Medulla oblongata (tissue), 1 donor: ENCODE data around the gene BAZ2B.
"Not testable (repeated sequence)": the region's sequence is repeated elsewhere in the genome, so short reads cannot be mapped to it uniquely, and the experiment has no call there.

Experiments
- DNase-seq: peaks from one replicate; pipeline ENCODE4 v3.0.0-alpha.2; 2015; ENCODE audit errors: extremely low spot score

Gene BAZ2B

DNA sequence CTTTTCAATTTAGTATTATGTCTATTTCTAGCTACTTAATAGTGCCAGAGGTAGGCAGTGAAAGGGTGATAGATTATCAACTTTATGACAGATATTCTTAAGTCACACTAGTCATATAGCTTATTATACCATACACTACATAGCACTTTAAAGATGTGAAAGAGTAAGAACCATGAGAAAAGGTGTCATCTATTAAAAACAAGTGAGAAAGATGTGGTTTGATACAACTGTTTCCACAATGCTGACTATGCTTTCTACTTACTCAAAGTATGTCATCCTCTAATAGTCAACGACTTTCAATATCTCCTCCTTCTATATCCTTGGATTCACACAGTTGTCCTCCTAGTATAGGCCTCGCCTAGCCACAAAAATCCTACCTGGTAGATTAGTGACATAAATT lies 196.9 kb downstream of the BAZ2B start:
- DNase-seq: no peak

GRCh38 chr2:159411460-159411859 lies 204.9 kb downstream of the BAZ2B start:
- no peak for DNase-seq

DNA sequence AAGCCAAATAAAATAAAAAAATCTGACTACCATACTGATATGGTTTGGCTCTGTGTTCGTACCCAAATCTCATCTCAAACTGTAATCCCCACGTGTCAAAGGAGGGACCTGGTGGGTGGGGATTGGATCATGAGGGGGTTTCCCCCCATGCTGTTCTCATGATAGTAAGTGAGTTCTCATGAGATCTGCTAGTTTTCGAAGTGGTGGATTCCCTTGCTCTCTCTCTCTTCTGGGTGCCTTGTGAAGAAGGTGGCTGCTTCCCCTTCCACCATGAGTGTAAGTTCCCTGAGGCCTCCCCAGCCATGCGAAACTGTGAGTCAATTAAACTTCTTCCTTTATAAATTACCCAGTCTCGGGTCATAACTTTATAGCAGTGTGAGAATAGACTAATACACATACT lies 206.1 kb downstream of the BAZ2B start:
- no peak for DNase-seq

DNA sequence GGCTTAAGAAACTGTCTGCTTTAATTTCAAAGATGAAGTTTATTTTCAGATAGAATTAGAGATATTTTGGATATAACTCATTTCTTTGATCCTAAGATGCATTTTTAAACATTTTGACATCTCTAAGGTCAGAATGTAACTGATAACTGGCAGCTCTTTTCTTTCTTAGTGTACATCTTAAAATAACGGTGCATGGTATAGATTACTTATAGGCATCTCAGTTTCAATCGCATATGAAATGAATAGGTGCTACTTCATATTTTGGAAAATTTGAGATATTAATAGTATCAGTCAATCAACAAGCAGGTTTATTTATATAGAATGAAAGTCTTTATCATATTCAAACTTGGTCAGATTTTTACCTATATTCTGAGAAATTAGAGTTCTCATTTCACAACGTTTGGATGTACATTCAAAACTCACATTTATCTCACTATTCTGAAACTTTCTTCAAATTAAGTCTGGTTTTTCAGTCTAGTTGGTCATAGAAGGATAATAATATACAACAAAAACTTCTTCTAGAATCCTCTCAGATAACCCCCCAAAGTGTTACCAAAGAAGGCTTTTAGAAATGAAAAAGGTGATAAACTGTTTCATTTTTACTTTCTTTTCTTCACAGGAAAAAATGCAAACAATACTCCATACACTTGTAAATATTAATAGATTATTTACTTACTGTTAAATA lies 207.1 kb downstream of the BAZ2B start:
- no peak for DNase-seq

DNA sequence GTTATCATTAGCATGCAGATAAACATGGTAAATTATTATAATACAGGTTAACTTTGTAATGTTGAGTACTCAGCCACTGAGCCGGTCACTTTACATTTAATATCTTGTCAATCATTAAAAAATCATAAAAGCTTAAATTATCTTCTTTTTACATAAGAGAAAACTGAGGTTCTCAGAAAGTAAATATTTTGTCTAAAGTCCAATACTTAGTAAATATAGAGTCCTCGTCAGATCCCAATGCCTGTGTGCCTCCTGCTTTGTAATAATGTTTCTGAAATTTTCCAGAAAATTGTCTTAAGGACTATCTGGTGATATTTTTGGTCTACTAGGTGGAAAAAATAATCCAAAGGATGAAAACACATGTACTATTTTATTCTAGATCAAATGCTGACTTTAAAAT lies 213.6 kb downstream of the BAZ2B start:
- DNase-seq: no peak

DNA sequence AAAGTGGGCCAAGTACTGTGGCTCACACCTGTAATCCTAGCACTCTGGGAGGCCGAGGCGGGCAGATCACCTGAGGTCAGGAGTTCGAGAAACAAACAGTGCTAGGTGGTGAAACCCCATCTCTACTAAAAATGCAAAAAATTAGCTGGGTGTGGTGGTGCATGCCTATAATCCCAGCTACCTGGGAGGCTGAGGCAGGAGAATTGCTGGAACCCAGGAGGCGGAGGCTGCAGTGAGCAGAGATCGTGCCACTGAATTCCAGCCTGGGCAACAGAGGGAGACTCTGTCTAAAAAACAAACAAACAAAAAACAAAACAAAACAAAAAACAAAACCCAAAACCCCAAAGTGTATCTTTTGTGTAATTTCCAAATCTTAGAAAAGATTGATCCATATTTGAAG lies 214.2 kb downstream of the BAZ2B start:
- DNase-seq: not testable (repeated sequence)

- DNase-seq: no peak
These were observed 216.5 kb downstream of the BAZ2B start for GRCh38 chr2:159399716-159400415.

DNA sequence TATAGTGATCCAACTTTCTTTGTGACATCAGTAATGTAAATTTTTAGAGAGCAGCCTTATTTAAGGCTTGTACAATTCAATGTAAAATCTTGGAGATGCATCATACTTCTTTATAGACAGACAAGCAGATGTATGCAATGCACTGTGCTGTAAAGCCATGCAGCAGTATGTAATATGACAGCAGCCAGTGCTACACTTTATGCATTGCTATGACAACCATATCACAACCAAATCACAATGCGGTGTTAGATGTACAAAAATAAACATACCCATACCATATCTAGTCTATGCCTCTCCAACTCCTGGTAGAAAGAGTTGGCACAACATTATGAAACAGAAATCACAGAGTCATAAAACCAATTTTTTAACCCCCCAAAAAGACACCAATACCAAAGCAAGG lies 219.5 kb downstream of the BAZ2B start:
- no peak for DNase-seq

DNA sequence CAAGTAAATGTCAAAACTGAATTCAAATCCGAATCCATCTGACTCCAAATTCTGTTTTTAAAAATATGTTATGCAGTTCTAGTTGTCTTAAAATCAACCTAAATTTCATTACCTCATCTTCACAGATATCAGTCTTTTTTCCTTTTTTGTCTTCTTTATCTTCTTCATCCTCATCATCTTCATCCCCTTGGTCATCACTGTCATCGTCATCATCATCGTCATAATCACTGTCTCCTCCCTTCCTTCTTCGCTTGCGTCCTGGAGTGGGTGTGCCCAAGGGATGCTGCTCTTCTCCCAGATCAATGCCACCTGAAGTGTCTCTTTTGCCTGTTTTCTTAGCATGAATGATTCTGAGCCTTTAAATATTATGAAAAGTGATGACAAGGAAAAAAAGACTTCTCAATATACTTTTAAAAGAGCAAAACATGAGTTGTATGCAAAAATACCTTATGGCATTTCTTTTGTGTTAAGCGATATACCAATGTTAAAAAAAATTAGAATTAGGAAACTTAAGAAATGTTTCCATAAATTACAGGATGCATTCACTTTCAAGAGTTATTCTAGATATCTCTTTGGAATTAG lies 233.8 kb downstream of the BAZ2B start:
- no peak for DNase-seq

DNA sequence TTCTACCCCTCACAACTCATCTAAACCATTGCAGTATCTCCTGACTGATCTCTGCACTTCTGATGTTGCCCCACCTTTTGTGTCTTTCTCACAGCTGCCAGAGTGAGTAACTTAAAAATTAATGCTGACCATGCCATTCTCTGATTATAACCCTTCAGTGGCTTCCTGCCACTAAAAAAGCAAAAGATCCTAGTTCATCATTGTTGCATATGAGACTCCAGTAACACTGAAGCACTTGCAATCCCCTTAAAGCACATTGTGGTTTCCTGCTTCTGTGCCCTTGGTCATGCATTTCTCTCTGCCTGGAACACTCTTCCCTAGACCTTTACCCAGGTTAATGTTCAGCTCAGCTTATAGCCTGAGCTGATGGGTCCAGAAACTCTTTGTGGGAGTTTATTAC lies 234.8 kb downstream of the BAZ2B start:
- DNase-seq: no peak

- DNase-seq: no peak
These were observed 235.6 kb downstream of the BAZ2B start for GRCh38 chr2:159380685-159381239.

DNA sequence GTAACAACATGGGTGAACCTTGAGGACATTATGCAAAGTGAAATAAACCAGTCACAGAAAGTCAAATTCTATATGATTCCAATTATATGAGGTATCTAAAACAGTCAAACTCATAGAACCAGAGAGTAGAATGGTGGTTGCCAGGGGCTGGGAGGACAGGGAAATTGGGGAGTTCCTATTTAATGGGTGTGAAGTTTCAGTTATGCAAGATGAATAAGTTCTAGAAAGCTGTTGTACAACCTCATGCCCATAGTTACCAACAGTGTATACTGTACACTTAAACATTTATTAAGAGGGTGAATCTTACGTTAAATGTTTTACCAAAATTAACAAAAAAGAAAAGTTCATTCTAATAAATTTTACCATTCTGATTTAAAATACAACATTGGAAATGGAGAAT lies 237.2 kb downstream of the BAZ2B start:
- DNase-seq: no peak

GRCh38 chr2:159375241-159375640 lies 241.1 kb downstream of the BAZ2B start:
- DNase-seq: no peak

DNA sequence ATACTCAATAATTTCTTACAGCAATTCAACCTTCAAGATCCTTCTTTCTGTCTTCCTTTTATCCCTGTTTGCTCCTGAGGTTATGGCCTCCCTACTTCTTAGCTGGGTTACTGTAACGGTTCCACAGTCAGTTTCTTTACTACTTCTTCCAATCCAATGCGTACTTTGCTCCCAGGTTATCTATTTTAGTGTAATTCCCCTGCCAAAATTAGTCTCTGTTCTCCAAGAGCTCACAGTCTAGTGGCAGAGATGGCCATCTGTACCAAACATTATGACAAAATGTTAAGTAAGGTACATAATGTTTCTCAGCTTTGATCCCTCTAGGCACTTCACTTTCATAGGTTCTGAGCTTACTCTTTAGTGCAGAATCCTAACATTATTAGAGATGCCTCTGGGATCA lies 244.8 kb downstream of the BAZ2B start:
- DNase-seq: no peak

DNA sequence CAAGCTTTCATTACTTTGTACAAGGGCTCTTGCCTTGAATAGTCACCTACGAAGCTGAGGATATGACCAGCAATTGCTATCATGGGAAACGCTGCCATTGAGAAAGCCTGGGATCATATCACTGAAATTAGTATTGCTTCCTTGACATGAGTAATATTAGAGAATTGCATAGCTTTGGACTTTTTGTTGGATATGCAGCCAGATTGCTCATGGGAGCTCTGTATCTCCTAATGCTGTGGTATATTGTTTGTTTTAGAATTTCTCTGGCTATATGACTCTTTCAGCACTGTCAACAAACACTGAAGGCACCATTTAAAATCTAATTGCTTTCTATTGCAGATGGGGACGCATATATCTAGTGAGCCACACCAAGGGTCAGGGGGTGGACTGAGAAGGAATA lies 249.8 kb downstream of the BAZ2B start:
- no peak for DNase-seq

- no peak for DNase-seq
These were observed 253.5 kb downstream of the BAZ2B start for GRCh38 chr2:159362816-159363251.

DNA sequence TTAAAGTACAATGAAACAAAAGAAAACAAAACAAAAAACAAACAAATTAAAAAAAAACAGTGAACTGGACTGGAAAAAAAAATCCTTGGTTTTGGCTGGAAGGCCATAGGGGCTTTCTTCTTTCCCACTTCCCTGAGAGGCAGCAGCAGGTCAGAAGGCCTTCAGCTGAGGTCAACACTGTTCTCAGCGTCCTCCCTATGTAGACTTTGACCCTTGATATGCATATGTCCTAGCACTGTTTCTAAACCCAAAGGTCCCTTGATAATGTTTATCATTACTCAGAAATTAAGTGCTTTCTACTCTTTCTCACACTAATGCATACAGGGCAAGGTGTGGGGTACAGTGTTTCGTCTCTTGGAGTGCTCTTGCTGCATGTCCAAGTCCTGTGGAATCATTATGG lies 254.3 kb downstream of the BAZ2B start:
- no peak for DNase-seq

DNA sequence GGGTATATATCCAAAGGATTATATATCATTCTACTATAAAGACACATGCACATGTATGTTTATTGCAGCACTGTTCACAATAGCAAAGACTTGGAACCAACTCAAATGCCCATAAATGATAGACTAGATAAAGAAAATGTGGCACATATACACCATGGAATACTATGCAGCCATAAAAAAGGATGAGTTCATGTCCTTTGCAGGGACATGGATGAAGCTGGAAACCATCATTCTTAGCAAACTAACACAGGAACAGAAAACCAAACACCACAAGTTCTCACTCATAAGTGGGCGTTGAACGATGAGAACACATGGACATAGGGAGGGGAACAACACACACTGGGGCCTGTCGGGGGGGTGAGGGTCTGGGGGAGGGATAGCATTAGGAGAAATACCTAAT lies 254.7 kb downstream of the BAZ2B start:
- not testable (repeated sequence) for DNase-seq

GRCh38 chr2:159356053-159356554 lies 260.2 kb downstream of the BAZ2B start:
- no peak for DNase-seq

DNA sequence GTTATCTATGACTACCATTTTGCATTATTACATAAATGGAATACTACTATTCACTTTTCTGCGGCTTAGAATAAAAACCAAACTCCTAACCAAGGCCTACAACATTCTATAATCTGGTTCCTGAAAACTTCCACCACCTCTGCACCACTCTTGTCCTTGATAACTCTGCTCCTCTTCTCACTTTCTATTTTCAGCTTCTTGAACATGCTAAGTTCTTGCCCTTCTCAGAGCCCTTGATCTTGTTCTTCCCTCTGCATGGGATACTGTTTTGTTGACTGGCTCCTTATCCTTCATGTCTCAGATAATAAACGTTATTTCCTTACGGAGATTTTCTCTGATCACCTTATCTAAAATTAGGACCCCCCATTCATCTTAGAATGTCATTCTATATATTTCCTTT lies 264.4 kb downstream of the BAZ2B start:
- DNase-seq: no peak

DNA sequence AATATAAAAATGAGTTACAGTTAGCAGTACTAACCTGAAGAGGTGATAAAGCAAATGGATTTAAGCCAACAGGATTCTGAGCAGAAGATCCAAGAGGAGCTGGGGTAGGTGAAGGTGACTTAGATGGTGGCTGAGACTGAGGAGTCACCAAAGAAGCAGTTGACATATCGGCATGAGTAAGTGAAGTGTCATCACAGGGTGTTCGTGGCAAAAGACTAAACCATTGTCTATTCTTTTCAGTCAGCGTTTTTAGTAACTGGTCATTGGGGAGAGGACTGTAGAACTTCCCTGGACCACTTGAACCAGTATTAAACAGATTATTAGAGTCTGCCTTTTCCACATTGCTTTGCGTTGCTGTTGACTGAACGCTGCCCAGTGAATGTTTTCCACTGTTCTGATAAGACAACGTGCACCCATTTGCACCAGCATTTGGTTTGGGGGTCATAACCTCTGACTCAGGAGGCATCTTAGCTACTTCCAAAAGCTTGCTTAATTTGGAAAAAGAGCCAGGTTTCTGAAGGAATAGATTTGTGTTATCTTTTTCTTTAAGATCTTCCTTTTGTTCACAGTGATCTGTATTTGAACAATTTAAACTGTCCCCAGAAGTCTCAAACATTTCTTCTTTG lies 266.6 kb downstream of the BAZ2B start:
- DNase-seq: no peak

- DNase-seq: no peak
These were observed 289.6 kb downstream of the BAZ2B start for GRCh38 chr2:159326569-159327255.
